Esophagus muscularis mucosa (tissue), 4 donors: ENCODE data around the gene NACAD. TPM values are rescaled to one million over a fixed set of nuclear protein-coding genes. Genes with fewer than 3 reads are reported as not detected.

Experiments
- DNase-seq: peaks from one replicate; pipeline ENCODE4 v3.0.0-alpha.2; 2017; ENCODE audit errors: extremely low spot score
- H3K27ac ChIP-seq, 4 donors: fragments of 200-600 bp; sonication (generic); replicated peaks in 1 of 4; 1 replicate in 3 of 4; 2 replicates in 1 of 4; pipeline ENCODE4 v1.5.1; 2016 to 2019; ENCODE audit warnings: mild to moderate bottlenecking in 1 of 4
- H3K27me3 ChIP-seq, 4 donors: fragments of 200-600 bp; sonication (generic); one replicate each; pipeline versions ENCODE4 v1.5.1 to v1.6.0; 2016 to 2019
- H3K36me3 ChIP-seq, 4 donors: fragments of 200-600 bp; sonication (generic); one replicate each; pipeline ENCODE4 v1.5.1; 2016 to 2019
- H3K4me1 ChIP-seq, 4 donors: fragments of 200-600 bp; sonication (generic); one replicate each; pipeline ENCODE4 v1.5.1; 2016 to 2019
- H3K4me3 ChIP-seq, 4 donors: fragments of 200-600 bp; sonication (generic); 1 replicate in 2 of 4; 2 replicates in 2 of 4; pipeline ENCODE4 v1.5.1; 2016 to 2019; ENCODE audit warnings: mild to moderate bottlenecking in 4 of 4, moderate library complexity in 1 of 4
- H3K9me3 ChIP-seq, 4 donors: fragments of 200-600 bp; sonication (generic); 1 replicate in 3 of 4; 2 replicates in 1 of 4; pipeline ENCODE4 v1.5.1; 2016 to 2019
- EP300 ChIP-seq: sonication (generic); formaldehyde crosslinking; IDR thresholded peaks from one replicate; pipeline ENCODE4 v1.6.1; 2017; ENCODE audit warnings: antibody characterized with exemption
- POLR2A ChIP-seq: fragments of 450-650 bp; IDR thresholded peaks from one replicate; pipeline ENCODE4 v1.6.1; 2017; ENCODE audit warnings: antibody characterized with exemption, moderate library complexity, mild to moderate bottlenecking, low read depth
- POLR2AphosphoS5 ChIP-seq, 2 donors: sonication (generic); formaldehyde crosslinking; IDR thresholded peaks; one replicate each; pipeline ENCODE4 v1.6.1; 2017; ENCODE audit warnings: antibody characterized with exemption in 2 of 2
- WGBS: methylation state at CpG from one replicate; pipeline ENCODE4 v1.1.5; 2018; 5-methylcytosine and 5-hydroxymethylcytosine counted together
- intact Hi-C: fragments of 100-400 bp; cut with DNase I; formaldehyde crosslinking; loops from one replicate; pipeline ENCODE4 v1.15.1; 2023
- total RNA-seq, 4 donors: library from RNA; depleted of rRNA; stranded (reverse); fragments of >200 nt; gene quantifications; one replicate each; pipeline versions ENCODE4 v1.1.0 to v1.2.1, GENCODE V29; 2016
- TF ChIP-seq, protein P1 (sequence below), 3 experiments: fragments of 200-600 bp in 2 of 3; fragments of 450-650 bp in 1 of 3; sonication (generic) in 2 of 3; IDR thresholded peaks; one replicate each; pipeline ENCODE4 v1.5.1; 2017 to 2019; ENCODE audit warnings: antibody characterized with exemption in 3 of 3, mild to moderate bottlenecking in 2 of 3, moderate library complexity in 1 of 3

The NACAD gene
- total RNA-seq, 4 donors from 2014 or later = 7.3 to 15.5 (median 10.8) TPM

DNA sequence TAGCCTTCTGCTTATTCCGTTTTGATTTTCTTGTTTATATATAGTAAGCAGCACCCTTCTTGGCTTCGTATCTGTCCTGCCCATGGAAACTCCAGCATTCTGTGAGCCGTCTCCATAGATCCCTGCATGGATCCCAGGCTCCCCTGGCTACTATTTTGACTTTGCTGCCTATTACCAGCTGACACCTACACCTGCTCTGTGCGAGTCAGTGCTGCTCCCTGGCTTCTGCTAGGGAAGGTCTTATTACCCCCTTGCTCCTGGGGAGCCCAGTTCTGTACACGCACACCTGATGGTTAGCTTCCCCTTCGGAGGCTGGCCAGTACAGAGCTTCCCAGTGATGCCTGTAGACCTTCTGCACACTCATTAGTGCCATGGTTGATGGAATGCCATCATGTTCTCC, 35.4 kb downstream of the NACAD start:
- H3K4me1 ChIP-seq = no peaks in the 10 kb centered on the region
- intact Hi-C loops = no loop called here
- TF ChIP-seq, protein P1, sequence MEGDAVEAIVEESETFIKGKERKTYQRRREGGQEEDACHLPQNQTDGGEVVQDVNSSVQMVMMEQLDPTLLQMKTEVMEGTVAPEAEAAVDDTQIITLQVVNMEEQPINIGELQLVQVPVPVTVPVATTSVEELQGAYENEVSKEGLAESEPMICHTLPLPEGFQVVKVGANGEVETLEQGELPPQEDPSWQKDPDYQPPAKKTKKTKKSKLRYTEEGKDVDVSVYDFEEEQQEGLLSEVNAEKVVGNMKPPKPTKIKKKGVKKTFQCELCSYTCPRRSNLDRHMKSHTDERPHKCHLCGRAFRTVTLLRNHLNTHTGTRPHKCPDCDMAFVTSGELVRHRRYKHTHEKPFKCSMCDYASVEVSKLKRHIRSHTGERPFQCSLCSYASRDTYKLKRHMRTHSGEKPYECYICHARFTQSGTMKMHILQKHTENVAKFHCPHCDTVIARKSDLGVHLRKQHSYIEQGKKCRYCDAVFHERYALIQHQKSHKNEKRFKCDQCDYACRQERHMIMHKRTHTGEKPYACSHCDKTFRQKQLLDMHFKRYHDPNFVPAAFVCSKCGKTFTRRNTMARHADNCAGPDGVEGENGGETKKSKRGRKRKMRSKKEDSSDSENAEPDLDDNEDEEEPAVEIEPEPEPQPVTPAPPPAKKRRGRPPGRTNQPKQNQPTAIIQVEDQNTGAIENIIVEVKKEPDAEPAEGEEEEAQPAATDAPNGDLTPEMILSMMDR (IDR thresholded peaks at IDR 0.05) = no peak
- TF ChIP-seq POLR2A (no peak), POLR2AphosphoS5 (IDR thresholded peaks at IDR 0.05) (no peak), EP300 (no peak)
- H3K4me3 ChIP-seq = no peak overlapping the region
- no peak overlapping the region for H3K27ac ChIP-seq
- H3K27me3 ChIP-seq = no peaks in the 10 kb centered on the region
- DNase-seq = no peak
- H3K9me3 ChIP-seq = no peaks in the 10 kb centered on the region
- 95% methylated on average over 6 of the region's 6 CpGs for WGBS
- peaks cover 0 to 41% (median 17%) of the 10 kb centered on the region in 4 donors for H3K36me3 ChIP-seq

DNA sequence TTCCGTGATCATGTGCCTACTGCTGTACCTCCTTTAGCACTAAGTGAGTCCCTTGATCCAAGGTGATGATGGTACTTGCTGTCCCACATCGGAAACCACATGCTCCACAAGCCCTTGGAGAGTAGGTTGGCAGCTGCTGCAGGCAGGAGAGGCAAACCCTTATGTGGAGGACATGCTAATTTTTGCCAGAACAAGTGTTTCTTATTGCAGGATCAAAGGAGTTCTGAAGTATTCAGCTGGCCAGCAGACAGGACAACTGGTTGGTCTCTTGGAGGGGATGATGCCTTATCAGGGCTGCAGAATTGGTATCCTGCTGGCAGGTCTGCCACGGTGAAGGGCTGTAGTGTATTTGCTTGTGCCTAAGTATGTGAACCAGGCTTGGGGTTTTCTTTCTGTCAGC, 36.8 kb downstream of the NACAD start:
- 100% methylated on average over 3 of the region's 3 CpGs for WGBS
- H3K27me3 ChIP-seq = no peaks in the 10 kb centered on the region
- H3K4me3 ChIP-seq = no peak overlapping the region
- H3K36me3 ChIP-seq = peaks cover 0 to 52% (median 23%) of the 10 kb centered on the region in 4 donors
- H3K4me1 ChIP-seq = no peaks in the 10 kb centered on the region
- no peak for DNase-seq
- TF ChIP-seq EP300 (no peak), POLR2A (no peak), POLR2AphosphoS5 (IDR thresholded peaks at IDR 0.05) (no peak)
- TF ChIP-seq, protein P1 (IDR thresholded peaks at IDR 0.05) = no peak
- intact Hi-C loops = no loop called here
- no peak overlapping the region for H3K27ac ChIP-seq
- H3K9me3 ChIP-seq = no peaks in the 10 kb centered on the region

DNA sequence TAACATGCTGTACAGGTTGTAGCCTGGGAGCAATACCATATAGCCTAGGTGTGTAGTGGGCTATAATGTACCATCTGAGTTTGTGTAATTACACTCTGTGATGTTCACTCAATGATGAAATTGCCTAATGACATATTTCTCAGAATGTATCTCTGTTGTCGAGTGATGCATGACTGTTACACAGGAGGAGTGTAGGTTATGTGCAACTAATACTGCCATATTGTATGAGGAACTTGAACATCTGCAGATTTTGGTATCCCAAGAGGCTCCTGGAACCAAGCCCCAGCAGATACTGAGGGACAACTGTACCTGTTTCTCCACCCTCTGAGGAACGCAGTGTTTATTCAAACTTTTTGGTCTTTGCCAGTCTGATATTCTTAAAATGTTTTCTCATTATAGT, 38.6 kb downstream of the NACAD start:
- Histone ChIP-seq H3K27ac (no peak overlapping the region), H3K36me3 (peaks cover 0 to 59% (median 31%) of the 10 kb centered on the region in 4 donors)

GRCh38 chr7:45048748-45049147, 40.0 kb downstream of the NACAD start:
- Histone ChIP-seq H3K4me1 (no peaks in the 10 kb centered on the region), H3K27ac (no peak overlapping the region), H3K9me3 (no peaks in the 10 kb centered on the region), H3K27me3 (no peaks in the 10 kb centered on the region), H3K36me3 (peaks cover 0 to 68% (median 36%) of the 10 kb centered on the region in 4 donors), H3K4me3 (no peak overlapping the region)
- TF ChIP-seq EP300 (no peak), POLR2AphosphoS5 (IDR thresholded peaks at IDR 0.05) (no peak), POLR2A (no peak)
- TF ChIP-seq, protein P1 (IDR thresholded peaks at IDR 0.05) = no peak
- intact Hi-C loops = no loop called here
- 100% methylated on average over 1 of the region's 1 CpG for WGBS
- no peak for DNase-seq

More for the DNA sequence above, 38.6 kb downstream of the NACAD start:
- no peak overlapping the region for H3K4me3 ChIP-seq
- TF ChIP-seq, protein P1 (IDR thresholded peaks at IDR 0.05) = no peak
- TF ChIP-seq EP300 = no peak
- no peaks in the 10 kb centered on the region for H3K27me3 ChIP-seq
- intact Hi-C loops = no loop called here
- no peak for DNase-seq
- H3K4me1 ChIP-seq = no peaks in the 10 kb centered on the region
- no peaks in the 10 kb centered on the region for H3K9me3 ChIP-seq
- WGBS = 93% methylated on average over 2 of the region's 2 CpGs

DNA sequence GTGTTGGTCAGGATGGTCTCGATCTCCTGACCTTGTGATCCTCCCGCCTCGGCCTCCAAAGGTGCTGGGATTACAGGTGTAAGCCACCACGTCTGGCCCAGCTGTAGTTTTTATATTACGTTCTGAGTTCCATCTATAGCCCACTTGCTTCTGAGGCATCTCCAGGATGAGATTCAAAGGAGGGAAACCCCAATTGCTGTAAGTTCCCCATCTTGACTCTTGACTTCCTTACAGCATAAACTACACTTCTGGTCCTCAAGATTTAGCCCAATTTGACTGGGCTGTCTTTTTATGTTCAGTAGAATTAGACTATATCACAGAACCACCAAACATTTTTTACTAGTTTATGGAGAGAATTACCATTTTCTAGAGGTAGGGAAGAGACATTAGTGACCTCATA, 44.4 kb downstream of the NACAD start:
- WGBS = 84% methylated on average over 5 of the region's 5 CpGs
- peaks cover 11 to 75% (median 49%) of the 10 kb centered on the region in 4 donors for H3K36me3 ChIP-seq
- H3K4me1 ChIP-seq = no peaks in the 10 kb centered on the region
- no peak overlapping the region for H3K27ac ChIP-seq
- TF ChIP-seq POLR2A (no peak), EP300 (no peak), POLR2AphosphoS5 (IDR thresholded peaks at IDR 0.05) (no peak)
- TF ChIP-seq, protein P1 (IDR thresholded peaks at IDR 0.05) = no peak
- H3K4me3 ChIP-seq = no peak overlapping the region
- no peaks in the 10 kb centered on the region for H3K9me3 ChIP-seq
- DNase-seq = no peak
- intact Hi-C loops = no loop called here
- H3K27me3 ChIP-seq = no peaks in the 10 kb centered on the region
